Endothelial cell (in vitro differentiated cells): ENCODE data around the gene LMF1. TPM values are rescaled to one million over a fixed set of nuclear protein-coding genes. Genes with fewer than 3 reads are reported as not detected.

ENCODE experiments used
- DNase-seq: peaks from one replicate; pipeline ENCODE4 v3.0.0; 2021; ENCODE audit warnings: low spot score
- H3K27ac Mint-ChIP-seq: one replicate; pipeline ENCODE4 v1.8.0; 2021; ENCODE audit warnings: mixed read lengths, inconsistent platforms; ENCODE audit not compliant: unreplicated experiment
- H3K27me3 Mint-ChIP-seq: one replicate; pipeline ENCODE4 v1.8.0; 2021; ENCODE audit warnings: mild to moderate bottlenecking, moderate library complexity, mixed read lengths, inconsistent platforms; ENCODE audit not compliant: unreplicated experiment
- H3K36me3 Mint-ChIP-seq: one replicate; pipeline ENCODE4 v1.8.0; 2021; ENCODE audit warnings: mild to moderate bottlenecking, low read depth, mixed read lengths, inconsistent platforms; ENCODE audit not compliant: unreplicated experiment
- H3K4me1 Mint-ChIP-seq: one replicate; pipeline ENCODE4 v1.8.0; 2021; ENCODE audit warnings: mild to moderate bottlenecking, mixed read lengths, inconsistent platforms; ENCODE audit not compliant: unreplicated experiment
- H3K4me3 Mint-ChIP-seq: one replicate; pipeline ENCODE4 v1.8.0; 2021; ENCODE audit warnings: mild to moderate bottlenecking, mixed read lengths, inconsistent platforms; ENCODE audit not compliant: unreplicated experiment
- H3K9me3 Mint-ChIP-seq: one replicate; pipeline ENCODE4 v1.8.0; 2021; ENCODE audit warnings: mixed read lengths, inconsistent platforms; ENCODE audit not compliant: unreplicated experiment
- CTCF ChIP-seq: fragments of 200-600 bp; sonication (generic); IDR thresholded peaks from one replicate; pipeline ENCODE4 v1.5.0; 2021; ENCODE audit warnings: antibody characterized with exemption; ENCODE audit not compliant: unreplicated experiment
- total RNA-seq: library from RNA; stranded (reverse); fragmentation: NEBNext Ultra II Directional; extraction: Animal tissue kit (Norgen Biotek cat#: 25700); gene quantifications from one replicate; pipeline ENCODE4 v1.2.1, GENCODE V29; 2021; ENCODE audit not compliant: unreplicated experiment

Gene LMF1
- total RNA-seq, 1 donor from 2014 or later = 21.7 TPM

DNA sequence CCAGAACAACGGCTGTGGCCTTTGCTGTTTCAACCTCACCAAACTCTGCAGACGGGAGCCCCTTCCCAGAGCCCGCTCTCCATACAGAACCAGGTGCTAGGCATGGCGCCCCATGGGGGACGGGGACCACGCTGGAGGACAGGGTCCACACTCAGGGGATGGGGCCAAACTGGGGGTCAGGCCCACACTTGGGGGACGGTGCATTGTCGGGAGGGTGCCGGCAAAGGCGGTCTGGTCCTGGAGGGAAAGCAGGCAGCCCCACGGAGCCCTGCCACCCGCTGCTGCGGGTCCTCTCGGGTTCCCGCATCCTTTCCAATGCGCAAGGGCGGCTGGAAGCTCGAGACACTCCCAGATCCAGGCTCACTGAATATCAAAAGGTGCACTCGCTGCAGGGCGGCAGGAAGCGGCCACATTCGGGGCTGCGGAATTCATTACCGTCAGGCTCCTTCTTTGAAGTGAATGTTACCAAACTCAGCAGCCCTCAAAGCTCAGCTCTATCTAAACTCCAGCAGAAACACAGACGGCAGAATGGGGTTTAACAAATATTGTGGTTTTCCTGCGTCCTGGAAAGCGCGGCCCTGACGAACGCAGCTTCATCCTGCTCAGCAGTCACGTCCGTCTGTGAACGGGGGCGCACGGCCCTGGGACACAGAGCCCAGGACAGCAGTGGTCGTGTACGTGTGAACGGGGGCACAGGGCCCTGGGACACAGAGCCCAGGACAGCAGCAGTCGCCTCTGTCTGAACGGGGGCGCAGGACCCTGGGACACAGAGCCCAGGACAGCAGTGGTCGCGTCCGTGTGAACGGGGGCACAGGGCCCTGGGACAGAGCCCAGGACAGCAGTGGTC is 41.3 kb downstream of the LMF1 start:
- no peak for TF ChIP-seq CTCF
- Mint-ChIP-seq H3K36me3 (peaks cover 26% of the 10 kb centered on the region), H3K4me3 (no peak overlapping the region), H3K4me1 (no peaks in the 10 kb centered on the region), H3K27me3 (peaks cover 10% of the 10 kb centered on the region), H3K9me3 (no peaks in the 10 kb centered on the region), H3K27ac (no peak overlapping the region)
- DNase-seq = no peak

DNA sequence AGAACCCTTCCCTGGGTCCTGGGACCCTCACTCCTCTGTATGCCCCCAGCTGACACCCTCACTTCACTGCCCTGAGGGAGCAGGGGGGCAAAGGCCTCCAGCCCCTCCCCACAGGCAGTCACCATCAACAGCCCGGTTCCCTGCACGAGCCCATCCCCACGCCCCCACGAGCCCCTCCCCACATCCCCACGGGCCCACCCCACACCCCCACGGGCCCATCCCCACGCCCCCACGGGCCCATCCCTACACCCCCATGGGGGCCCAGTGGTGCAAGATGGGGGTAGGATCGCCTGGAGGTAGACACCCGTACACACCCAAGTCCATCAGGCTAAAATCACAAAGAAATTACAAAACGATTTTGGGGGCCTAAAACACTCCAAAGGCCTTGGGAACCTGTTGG is 42.3 kb downstream of the LMF1 start:
- H3K4me1 Mint-ChIP-seq = no peaks in the 10 kb centered on the region
- peaks cover 10% of the 10 kb centered on the region for H3K27me3 Mint-ChIP-seq
- H3K4me3 Mint-ChIP-seq = no peak overlapping the region
- no peaks in the 10 kb centered on the region for H3K9me3 Mint-ChIP-seq
- DNase-seq = no peak
- no peak for TF ChIP-seq CTCF
- H3K27ac Mint-ChIP-seq = no peak overlapping the region
- H3K36me3 Mint-ChIP-seq = peaks cover 34% of the 10 kb centered on the region

GRCh38 chr16:927931-928330 is 42.9 kb downstream of the LMF1 start:
- no peaks in the 10 kb centered on the region for H3K9me3 Mint-ChIP-seq
- no peak for TF ChIP-seq CTCF
- no peak overlapping the region for H3K27ac Mint-ChIP-seq
- peaks cover 10% of the 10 kb centered on the region for H3K27me3 Mint-ChIP-seq
- H3K36me3 Mint-ChIP-seq = peaks cover 30% of the 10 kb centered on the region
- no peak for DNase-seq
- H3K4me3 Mint-ChIP-seq = no peak overlapping the region
- H3K4me1 Mint-ChIP-seq = no peaks in the 10 kb centered on the region

DNA sequence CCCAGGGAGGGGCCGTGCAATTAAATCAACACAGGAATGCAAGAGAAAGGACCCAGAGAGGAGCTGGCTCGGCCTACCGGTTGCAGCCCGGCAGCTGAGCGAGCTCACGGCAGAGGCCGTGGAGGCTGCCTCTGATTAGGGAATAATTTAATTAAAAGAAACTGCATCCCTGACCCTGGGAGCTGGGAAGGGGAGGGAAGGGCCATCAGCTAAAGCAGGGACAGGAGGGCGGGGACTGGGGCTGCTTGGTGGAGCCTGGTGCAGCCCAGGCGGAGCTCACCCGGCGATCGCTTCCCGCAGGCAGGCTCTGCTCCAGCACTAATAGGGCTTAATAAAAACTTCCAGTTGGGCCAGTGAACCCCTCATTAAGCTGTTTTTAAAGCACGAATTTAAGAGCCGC is 43.4 kb downstream of the LMF1 start:
- Mint-ChIP-seq H3K4me3 (no peak overlapping the region), H3K27me3 (peaks cover 9% of the 10 kb centered on the region), H3K9me3 (no peaks in the 10 kb centered on the region), H3K27ac (no peak overlapping the region), H3K4me1 (no peaks in the 10 kb centered on the region), H3K36me3 (peaks cover 29% of the 10 kb centered on the region)
- no peak for DNase-seq
- no peak for TF ChIP-seq CTCF

DNA sequence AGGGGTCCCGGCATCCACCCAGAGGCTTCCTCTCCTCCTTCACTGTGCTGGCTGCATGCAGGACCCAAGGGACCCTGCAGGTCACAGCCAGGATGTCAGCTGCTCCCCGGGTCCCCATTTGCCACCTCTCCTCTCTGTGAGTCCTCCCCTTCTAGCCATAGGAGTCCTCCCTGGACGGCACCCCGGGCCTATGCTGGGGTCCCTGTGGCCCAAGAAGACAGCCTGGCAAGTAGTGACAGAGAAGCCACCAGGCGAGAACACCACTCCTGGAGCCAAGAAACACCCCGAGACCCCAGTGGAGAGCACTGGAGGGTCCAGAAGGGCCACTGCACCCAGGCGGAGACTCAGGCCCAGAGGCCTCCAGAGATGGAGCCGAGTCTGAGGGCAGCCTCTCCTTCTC is 44.1 kb downstream of the LMF1 start:
- H3K4me1 Mint-ChIP-seq = no peaks in the 10 kb centered on the region
- no peak overlapping the region for H3K27ac Mint-ChIP-seq
- DNase-seq = no peak
- H3K27me3 Mint-ChIP-seq = peaks cover 7% of the 10 kb centered on the region
- peaks cover 35% of the 10 kb centered on the region for H3K36me3 Mint-ChIP-seq
- no peak for TF ChIP-seq CTCF
- H3K4me3 Mint-ChIP-seq = no peak overlapping the region
- H3K9me3 Mint-ChIP-seq = no peaks in the 10 kb centered on the region
